Heart right ventricle (tissue), 16 donors: ENCODE data around the gene CPA4. TPM values are rescaled to one million over a fixed set of nuclear protein-coding genes. Genes with fewer than 3 reads are reported as not detected.

Experiments used
- ATAC-seq, 8 donors: fragments of 200-7000 bp; cut with Tn5 transposase; one replicate each; pipeline ENCODE4 v1.9.1; 2020; ENCODE audit warnings: mild to moderate bottlenecking in 8 of 8, moderate library complexity in 8 of 8, moderate number of reproducible peaks in 1 of 8
- DNase-seq, 2 donors: peaks; one replicate each; pipeline ENCODE4 v3.0.0-alpha.2; 2020
- H3K27ac ChIP-seq, 10 donors: fragments of 200-600 bp; sonication (generic) in 2 of 10; one replicate each; pipeline versions ENCODE4 v1.5.0 to v1.8.0; 2020 to 2022; ENCODE audit warnings: mild to moderate bottlenecking in 3 of 10
- H3K27me3 ChIP-seq, 7 donors: fragments of 200-600 bp; one replicate each; pipeline ENCODE4 v1.8.0; 2021 to 2022; ENCODE audit warnings: mild to moderate bottlenecking in 2 of 7
- H3K36me3 ChIP-seq, 9 donors: fragments of 200-600 bp; sonication (generic) in 1 of 9; one replicate each; pipeline versions ENCODE4 v1.5.0 to v1.8.0; 2020 to 2022; ENCODE audit warnings: mild to moderate bottlenecking in 2 of 9
- H3K4me1 ChIP-seq, 9 donors: fragments of 200-600 bp; sonication (generic) in 1 of 9; one replicate each; pipeline versions ENCODE4 v1.5.0 to v1.8.0; 2020 to 2022; ENCODE audit warnings: mild to moderate bottlenecking in 4 of 9
- H3K4me3 ChIP-seq, 10 donors: fragments of 200-600 bp; sonication (generic) in 2 of 10; one replicate each; pipeline versions ENCODE4 v1.5.0 to v1.8.0; 2020 to 2022; ENCODE audit warnings: mild to moderate bottlenecking in 7 of 10, moderate library complexity in 2 of 10
- H3K9me3 ChIP-seq, 11 donors: fragments of 200-600 bp in 10 of 11; sonication (generic) in 2 of 11; one replicate each; pipeline versions ENCODE4 v1.5.0 to v1.8.0; 2013 to 2022; ENCODE audit warnings: mild to moderate bottlenecking in 2 of 11, control low read depth in 1 of 11, moderate library complexity in 1 of 11
- WGBS, 2 donors: extraction: QIAGEN DNeasy Blood & Tissue Kit; methylation state at CpG; one replicate each; pipeline ENCODE4 v1.1.7; 2013; ENCODE audit warnings: inconsistent platforms in 1 of 2; 5-methylcytosine and 5-hydroxymethylcytosine counted together
- intact Hi-C, 10 donors: fragments of 100-400 bp; cut with DNase I; formaldehyde crosslinking; loops; one replicate each; pipeline versions ENCODE4 v1.11.1 to v1.14.2; 2022
- polyA plus RNA-seq, 2 donors: library from polyadenylated mRNA; stranded (reverse); fragments of 200-250 nt; gene quantifications; one replicate each; pipeline ENCODE4 v1.2.3, GENCODE V29; 2013
- total RNA-seq, 10 donors: library from RNA; stranded (reverse); fragmentation: NEBNext Ultra II Directional in 3 of 10; extraction: Animal tissue kit (Norgen Biotek cat#: 25700) in 3 of 10; gene quantifications; one replicate each; pipeline versions ENCODE4 v1.2.1 to v1.2.4, GENCODE V29; 2021 to 2023
- TF ChIP-seq, protein P1 (sequence below), 9 donors: fragments of 200-600 bp; sonication (generic) in 2 of 9; IDR thresholded peaks; one replicate each; pipeline versions ENCODE4 v1.5.0 to v1.8.0; 2021 to 2022; ENCODE audit warnings: antibody characterized with exemption in 9 of 9, mild to moderate bottlenecking in 5 of 9, moderate library complexity in 1 of 9
- donor health status: Arrhythmogenic right ventricular cardiomyopathy.
- donor health status: ischemic (EF 13 %, LVEDD 7.1; RV severe dilation, severe dysfunction).
- donor health status: healthy with polysubstance abuse.
- donor health status: DM: no; HTN: yes; CAD: no.
- donor health status: DM: no; HTN: no; CAD: no.
- donor health status: ischemic (EF 25% LVEDD 6.9; RV normal size, moderate dysfunction).
- donor health status: ischemic (EF 25% LVEDD 5.7; RV mildly dilated, moderate dysfunction).
- donor health status: healthy.
- donor health status: DM: yes; HTN: yes; CAD: no.
- donor health status: Ischemic cardiomyopathy.
- donor health status: ischemic (EF 35%, LVEDD 5.7; RV mildly dilated, moderate dysfunction).
- donor health status: nonischemic (EF 11% LVEDD 7.7; RV severe dilation, severe dysfunction).
- donor health status: DM: yes; HTN: yes; CAD: no.
- donor health status: PGD.
- donor health status: ischemic (EF 29% LVEDD 5.4; RV normal size, mild dysfunction).
- donor health status: nonischemic (EF 23%, LVEDD 6.1; RV moderate dilation, normal function).

Gene CPA4
- total and polyA plus RNA-seq, 12 donors, result 0.04 to 2.7 (median 0.46) TPM; not detected in 7

DNA sequence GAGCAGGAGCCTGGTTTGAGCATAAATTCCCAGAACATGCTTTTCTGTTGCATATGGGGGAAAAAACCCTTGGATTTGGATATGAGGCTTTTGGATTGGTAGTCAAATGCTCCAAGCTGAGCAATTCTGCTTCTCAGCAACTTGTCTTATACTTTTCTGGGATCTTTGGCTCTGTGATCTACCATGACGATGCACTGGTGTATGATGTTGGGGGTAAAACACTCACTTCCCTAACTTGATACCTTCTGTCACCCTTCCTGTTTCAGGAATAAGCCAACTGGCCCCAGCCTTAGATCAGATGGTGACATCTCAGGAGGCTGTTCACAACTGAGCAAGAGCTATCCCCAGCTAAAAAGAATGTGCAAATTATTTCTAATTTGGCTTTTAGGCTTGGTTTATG is 13.1 kb upstream of the CPA4 start:
- no peak overlapping the region for H3K4me3 ChIP-seq
- no peak for ATAC-seq
- no peaks in the 10 kb centered on the region for H3K9me3 ChIP-seq
- no peaks in the 10 kb centered on the region for H3K36me3 ChIP-seq
- TF ChIP-seq, protein P1, sequence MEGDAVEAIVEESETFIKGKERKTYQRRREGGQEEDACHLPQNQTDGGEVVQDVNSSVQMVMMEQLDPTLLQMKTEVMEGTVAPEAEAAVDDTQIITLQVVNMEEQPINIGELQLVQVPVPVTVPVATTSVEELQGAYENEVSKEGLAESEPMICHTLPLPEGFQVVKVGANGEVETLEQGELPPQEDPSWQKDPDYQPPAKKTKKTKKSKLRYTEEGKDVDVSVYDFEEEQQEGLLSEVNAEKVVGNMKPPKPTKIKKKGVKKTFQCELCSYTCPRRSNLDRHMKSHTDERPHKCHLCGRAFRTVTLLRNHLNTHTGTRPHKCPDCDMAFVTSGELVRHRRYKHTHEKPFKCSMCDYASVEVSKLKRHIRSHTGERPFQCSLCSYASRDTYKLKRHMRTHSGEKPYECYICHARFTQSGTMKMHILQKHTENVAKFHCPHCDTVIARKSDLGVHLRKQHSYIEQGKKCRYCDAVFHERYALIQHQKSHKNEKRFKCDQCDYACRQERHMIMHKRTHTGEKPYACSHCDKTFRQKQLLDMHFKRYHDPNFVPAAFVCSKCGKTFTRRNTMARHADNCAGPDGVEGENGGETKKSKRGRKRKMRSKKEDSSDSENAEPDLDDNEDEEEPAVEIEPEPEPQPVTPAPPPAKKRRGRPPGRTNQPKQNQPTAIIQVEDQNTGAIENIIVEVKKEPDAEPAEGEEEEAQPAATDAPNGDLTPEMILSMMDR (IDR thresholded peaks at IDR 0.05), result no peak
- WGBS, 2 donors, result 92 to 100% methylated on average over 1 of the region's 1 CpG
- peaks cover 0 to 12% (median 6%) of the 10 kb centered on the region in 7 donors for H3K27me3 ChIP-seq
- intact Hi-C loops, result loop anchor here in 5 of 10 donors (5.0 to 10.0 kb wide), 6 partner anchors 72 to 1105 kb away; partner anchors contain the start of gene MEST (in 2 of the 5)
- DNase-seq, result no peak
- H3K4me1 ChIP-seq, result peaks cover 0 to 18% (median 0%) of the 10 kb centered on the region in 9 donors
- no peak overlapping the region for H3K27ac ChIP-seq

DNA sequence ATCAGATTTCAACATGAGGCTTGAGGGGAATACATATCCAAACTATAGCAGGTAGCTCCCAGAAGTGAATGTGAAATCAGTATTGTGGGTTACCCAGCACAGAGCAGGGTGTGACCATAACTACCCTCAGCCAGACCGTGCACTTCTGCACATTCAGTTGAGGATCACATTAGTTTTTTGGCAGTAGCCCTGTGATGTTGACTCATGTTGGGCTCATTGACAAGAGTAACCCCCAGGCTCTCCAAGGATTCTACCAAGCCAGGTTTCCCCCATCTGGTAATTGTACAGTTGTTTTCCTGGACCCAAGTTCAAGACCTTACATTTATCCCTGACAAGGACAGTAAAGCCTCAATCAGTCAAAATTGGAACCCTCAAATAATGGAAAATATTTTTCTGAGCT is 11.7 kb upstream of the CPA4 start:
- peak in 4 of 8 donors; percentile 33 to 48 (median 35) for ATAC-seq
- intact Hi-C loops, result no loop called here

DNA sequence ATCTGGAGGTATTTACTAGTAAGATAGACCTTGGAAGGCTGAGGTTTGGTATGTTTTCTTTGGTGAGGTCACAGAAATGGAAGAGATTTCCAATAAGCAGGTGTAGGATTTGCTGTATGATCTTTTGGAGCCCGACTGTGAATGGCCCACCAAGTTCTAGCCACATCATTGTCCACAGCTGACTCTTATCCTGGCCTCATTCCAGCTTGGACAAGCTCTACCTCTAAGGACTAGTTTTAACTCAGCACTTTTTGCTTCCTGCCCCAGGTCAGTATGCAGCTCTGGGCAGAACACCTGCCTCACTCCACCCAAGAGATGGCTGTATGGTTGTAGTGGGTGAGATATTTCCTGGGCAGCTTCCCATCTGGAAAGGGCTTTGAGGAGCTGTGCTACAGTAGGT is 6.1 kb upstream of the CPA4 start:
- Histone ChIP-seq H3K9me3 (no peaks in the 10 kb centered on the region), H3K36me3 (no peaks in the 10 kb centered on the region), H3K27me3 (peaks cover 0 to 2% (median 0%) of the 10 kb centered on the region in 7 donors), H3K4me1 (no peaks in the 10 kb centered on the region), H3K4me3 (no peak overlapping the region), H3K27ac (no peak overlapping the region)
- TF ChIP-seq, protein P1 (IDR thresholded peaks at IDR 0.05), result no peak
- DNase-seq (no peak), ATAC-seq (no peak)
- intact Hi-C loops, result no loop called here
- 79 to 95% methylated on average over 1 of the region's 1 CpG for WGBS, 2 donors

More for the DNA sequence above, 11.7 kb upstream of the CPA4 start:
- 65 to 73% methylated on average over 1 of the region's 1 CpG for WGBS, 2 donors
- no peaks in the 10 kb centered on the region for H3K36me3 ChIP-seq
- DNase-seq, result no peak
- H3K27ac ChIP-seq, result no peak overlapping the region
- peaks cover 0 to 6% (median 0%) of the 10 kb centered on the region in 7 donors for H3K27me3 ChIP-seq
- H3K4me3 ChIP-seq, result no peak overlapping the region
- peaks cover 0 to 18% (median 0%) of the 10 kb centered on the region in 9 donors for H3K4me1 ChIP-seq
- H3K9me3 ChIP-seq, result no peaks in the 10 kb centered on the region
- TF ChIP-seq, protein P1 (IDR thresholded peaks at IDR 0.05), result no peak

DNA sequence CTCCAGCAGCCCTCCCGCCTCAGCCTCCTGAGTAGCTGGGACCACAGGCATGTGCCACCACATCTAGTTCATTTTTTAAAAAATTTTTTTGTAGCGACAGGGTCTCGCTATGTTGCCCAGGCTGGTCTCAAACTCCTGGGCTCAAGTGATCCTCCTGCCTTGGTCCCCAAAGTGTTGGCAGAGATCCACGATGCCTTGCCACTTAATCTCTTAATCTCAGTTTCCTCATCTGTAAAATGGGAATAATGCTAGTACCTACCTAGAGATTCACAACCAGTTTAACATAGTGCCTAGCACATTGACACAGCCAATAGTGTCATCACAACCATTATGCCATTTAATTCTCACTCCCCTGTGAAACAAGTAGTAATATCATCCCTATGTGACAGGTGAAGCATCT is 4.8 kb upstream of the CPA4 start:
- Histone ChIP-seq H3K9me3 (no peaks in the 10 kb centered on the region), H3K4me1 (peaks cover 0 to 9% (median 0%) of the 10 kb centered on the region in 9 donors), H3K4me3 (no peak overlapping the region), H3K36me3 (no peaks in the 10 kb centered on the region), H3K27ac (no peak overlapping the region), H3K27me3 (peaks cover 0 to 2% (median 0%) of the 10 kb centered on the region in 7 donors)
- TF ChIP-seq, protein P1 (IDR thresholded peaks at IDR 0.05), result no peak
- DNase-seq (no peak), ATAC-seq (no peak)
- intact Hi-C loops, result no loop called here
- WGBS, 2 donors, result 91 to 92% methylated on average over 4 of the region's 4 CpGs
